HG03095 (cell line): ENCODE results near the gene NCF2.

ENCODE experiments used
- ATAC-seq: cut with Tn5 transposase; IDR thresholded peaks from one replicate; pipeline ENCODE4 v1.9.1; 2021; ENCODE audit warnings: moderate library complexity; ENCODE audit not compliant: unreplicated experiment

Gene NCF2

DNA sequence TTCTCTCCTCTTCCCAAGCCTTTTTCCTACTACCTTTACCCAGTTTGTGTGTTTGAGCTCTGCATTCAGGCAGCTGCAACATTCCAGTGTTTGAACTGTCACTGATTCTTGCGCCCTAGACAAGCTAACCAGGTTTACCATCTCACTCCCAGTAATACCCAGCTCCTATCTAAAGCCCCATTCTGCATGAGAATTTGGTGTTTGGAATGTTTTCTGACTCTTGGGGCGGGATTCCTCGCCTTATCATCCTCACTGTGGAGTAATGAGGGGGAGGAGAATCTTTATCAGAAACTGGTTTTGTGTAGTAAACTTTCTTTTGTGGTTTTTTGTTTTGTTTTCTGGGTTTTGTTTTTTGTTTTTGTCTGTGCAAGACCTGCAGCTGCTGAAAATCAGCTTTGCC, 36.5 kb downstream of the NCF2 start:
- no peak for ATAC-seq

DNA sequence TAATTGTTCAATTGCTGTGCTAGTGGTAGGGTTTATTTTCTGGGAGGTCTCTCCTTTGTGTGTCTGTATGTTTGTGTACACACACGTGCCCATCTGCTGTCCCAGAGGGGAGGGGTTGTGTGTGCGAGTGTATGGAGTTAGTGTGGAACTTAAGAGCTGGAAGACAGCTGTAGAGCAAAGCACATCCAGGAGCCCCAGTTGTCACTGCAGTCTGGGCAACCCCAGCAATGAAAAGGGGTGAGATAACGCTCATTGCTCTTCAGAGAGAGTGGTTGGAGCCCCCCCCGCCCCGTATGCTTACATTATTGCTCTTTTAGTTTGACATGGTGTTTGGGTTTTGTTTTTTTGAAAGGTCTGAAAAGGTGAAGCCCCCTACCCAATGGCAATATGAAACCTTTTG, 36.9 kb downstream of the NCF2 start:
- no peak for ATAC-seq

DNA sequence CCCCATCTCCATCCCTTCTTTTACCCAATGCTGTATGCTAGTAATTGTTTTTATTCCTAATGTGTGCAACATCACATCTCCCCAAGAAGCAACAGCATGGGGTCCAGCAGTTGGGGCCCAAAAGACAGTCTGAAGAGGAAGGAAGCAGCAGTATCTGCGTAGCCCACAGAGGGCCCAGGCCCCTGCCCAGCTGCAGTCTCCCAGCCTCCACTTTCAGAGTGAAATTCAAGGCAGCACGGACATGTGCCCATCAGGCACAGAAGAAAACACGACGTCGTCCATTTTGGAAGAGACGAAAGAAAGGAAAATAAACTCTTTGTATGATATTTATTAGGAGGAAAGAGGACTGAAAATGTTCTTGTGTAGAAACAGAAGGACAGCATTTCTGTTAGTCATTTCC, 37.4 kb downstream of the NCF2 start:
- no peak for ATAC-seq

DNA sequence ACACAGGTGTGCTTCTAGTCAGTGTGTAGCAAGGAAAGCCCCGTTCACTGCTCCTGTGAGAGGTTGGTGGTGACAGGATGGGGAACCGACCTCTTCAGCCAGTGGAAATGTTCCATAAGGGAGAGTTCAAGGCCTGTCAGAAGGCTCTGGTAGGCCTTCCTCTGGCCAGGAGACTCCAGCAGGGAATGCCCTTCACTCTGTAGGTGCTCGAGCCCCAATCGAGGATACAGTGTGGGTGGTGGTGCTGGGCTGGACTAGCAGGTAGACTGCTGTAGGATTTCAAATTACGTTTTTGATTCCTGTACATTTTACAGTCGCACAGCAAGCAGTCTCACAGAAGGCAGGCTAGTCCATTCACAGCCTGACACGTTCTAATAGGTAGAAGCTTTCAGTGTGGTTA, 37.8 kb downstream of the NCF2 start:
- no peak for ATAC-seq

DNA sequence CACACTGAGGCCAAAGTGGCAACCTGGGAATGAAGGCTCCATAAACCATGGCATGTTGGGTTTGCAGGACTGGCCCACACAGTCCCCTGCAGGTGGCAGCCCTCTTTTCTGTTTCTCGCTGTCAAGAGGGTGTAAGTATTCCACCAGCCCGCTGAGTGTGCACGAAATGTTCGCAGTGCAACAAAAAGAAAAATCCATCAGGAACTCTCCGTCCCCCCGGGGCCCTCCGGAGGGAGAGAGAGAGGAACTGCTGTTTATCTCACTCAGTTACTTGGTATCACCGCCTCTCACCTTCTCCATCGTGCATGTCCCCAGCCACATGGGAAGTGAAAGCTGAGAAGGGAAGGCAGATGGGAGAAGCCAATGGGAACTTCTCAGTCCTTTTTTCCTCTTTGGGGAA, 38.3 kb downstream of the NCF2 start:
- no peak for ATAC-seq

DNA sequence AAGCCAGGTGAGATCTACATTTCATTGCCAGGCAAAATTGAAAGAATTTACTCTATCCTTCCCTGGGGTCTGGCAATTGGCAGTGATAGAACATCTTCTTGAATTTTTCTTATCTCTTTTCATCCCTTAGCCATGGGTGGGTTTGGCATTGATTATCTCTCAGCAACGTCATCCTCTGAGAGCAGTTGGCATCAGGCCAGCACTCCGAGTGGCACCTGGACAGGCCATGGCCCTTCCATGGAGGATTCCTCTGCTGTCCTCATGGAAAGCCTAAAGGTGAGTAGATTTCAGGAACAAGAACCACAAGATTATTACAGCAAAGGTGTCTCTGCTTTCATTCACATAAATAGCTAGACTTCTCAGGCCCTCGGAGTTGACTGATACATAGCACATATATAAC, 39.3 kb downstream of the NCF2 start:
- ATAC-seq, result no peak

DNA sequence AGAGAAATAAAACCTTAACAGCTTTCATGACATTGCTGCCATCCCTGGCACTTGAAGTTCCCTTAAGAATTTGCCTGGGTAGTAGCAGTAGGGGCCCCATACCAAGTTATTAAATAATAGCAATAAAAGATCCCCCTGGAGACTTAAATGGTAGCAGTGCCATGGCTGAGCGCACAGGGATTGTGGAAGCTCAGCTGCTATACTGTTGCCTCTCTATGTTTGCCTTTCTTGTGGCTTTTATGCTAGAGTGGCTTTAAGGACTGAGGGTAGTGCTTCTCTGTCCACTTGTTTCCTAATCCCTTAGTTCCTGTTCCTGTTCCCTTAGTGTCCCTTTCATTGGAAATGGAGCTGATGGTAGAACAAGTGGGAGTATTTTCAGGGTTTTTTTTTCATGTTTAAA, 42.1 kb downstream of the NCF2 start:
- ATAC-seq, result no peak

DNA sequence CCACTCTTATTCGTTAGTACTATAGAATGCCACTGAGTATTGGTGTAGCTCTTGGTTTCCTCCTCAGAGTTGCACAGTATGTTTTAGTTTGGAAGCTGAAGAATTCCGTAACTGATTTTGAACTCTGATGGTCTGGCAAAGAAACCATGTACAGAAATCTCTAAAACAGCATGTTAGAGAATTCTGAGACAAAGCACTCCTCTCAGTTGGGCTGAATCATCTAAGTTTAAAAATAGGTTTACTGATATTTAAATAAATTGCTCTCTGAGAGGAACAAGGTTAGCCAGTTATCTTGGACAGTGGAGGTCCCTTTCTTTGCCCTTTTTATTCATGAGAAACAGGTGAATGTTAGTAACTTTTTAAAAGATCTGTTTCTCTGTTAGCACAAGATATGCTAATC, 43.8 kb downstream of the NCF2 start:
- ATAC-seq, result no peak

DNA sequence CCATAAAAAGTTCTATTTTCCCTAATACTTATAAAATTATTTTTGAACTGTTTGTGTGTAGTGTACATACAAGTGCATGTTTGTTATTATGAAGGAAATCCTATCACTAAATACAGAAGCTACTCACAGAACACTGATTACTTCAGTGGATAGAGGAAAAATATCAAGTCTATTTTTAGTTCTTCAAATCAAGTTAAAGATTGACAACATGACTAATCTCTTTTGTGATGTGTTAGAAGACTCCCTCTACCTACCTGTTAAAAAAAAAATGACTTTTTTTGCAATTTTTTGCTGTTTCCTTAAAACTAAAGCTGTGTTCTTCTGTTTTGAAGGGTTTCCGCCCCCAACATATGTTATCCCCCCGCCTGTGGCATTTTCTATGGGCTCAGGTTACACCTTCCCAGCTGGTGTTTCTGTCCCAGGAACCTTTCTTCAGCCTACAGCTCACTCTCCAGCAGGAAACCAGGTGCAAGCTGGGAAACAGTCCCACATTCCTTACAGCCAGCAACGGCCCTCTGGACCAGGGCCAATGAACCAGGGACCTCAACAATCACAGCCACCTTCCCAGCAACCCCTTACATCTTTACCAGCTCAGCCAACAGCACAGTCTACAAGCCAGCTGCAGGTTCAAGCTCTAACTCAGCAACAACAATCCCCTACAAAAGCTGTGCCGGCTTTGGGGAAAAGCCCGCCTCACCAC, 45.5 kb downstream of the NCF2 start:
- ATAC-seq, result no peak

DNA sequence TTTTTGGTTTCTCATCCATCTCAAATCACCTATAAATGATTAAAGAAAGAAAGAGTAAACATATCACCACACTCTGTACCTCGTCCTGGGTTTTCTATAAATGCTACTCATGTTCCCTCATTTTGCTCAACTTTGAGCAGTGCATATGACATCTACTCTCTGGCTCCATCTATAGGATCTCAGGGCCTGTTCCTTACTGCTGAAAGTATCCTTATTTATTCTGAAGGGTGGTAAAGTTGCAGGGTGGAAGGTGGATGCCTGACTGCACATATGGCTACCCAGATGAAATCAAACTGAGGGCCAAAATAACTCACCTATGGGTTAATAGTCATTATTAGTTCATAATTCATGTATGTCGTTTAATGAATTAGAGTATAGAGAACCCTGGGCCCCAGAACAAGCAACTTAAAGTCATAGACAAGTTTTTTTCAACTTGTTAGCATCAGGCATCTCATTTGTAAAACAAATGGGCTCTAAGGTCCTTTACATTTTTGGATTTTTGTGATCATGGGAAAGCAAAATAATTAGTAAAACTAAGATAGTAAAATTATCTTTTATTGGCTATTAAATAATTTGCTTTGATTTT, 46.5 kb downstream of the NCF2 start:
- ATAC-seq, result no peak

DNA sequence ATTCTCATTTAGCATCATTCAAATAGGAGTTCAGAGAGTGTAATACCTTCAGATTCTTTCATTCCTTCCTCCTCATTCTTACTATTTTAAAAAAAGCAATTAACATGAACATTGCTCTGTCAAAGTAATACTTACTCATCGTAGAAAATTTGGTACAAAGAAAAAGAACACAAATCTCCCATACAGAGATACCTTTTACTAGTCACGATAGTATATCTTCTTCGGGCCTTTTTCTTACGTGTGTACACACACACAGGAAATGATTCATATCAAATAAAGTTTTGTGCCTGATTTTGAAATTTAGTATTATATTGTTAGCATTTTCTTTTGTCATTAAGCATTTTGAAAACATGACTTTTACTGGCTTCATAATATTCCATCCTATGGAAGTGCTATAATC, 52.9 kb downstream of the NCF2 start:
- no peak for ATAC-seq

DNA sequence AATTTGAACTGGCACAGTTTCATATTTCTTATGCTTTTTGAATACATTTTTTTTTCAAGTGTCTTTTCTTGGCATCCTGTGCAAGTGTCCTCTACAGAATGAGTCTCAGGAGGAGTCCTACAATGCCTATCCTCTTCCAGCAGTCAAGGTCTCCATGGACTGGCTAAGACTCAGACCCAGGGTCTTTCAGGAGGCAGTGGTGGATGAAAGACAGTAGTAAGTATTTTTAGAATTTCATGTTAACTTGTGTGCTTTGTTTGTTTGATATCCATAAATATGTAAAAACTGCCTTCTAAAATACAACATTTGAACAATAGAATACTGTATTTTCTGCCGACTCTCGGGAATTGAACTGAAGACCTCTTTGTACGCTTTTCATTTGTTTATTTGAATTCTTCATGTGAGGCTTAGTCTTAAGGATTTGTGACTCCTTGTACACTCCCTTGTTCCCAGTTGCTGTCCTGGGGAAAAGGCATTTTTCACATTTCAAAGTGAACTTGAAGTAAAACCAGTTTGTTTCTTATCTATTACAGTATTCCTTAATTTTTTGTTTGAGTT, 56.6 kb downstream of the NCF2 start:
- ATAC-seq, result no peak

DNA sequence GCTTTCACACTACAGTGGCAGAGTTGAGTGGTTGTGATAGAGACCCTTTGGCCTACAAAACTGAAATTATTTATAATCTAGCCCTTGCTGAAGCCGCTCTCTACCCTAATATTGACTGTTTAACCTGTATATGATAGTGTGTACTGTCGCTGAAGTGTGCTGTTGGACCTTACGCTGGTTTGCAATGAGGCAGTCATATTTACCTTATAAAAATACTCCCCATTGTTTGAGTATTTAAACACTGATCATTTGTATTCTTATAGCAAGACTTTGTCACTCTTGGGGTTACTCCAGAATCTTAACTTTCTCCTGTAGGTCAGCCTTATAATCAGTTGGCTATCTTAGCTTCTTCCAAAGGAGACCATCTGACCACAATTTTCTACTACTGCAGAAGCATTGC, 61.7 kb downstream of the NCF2 start:
- ATAC-seq, result no peak

DNA sequence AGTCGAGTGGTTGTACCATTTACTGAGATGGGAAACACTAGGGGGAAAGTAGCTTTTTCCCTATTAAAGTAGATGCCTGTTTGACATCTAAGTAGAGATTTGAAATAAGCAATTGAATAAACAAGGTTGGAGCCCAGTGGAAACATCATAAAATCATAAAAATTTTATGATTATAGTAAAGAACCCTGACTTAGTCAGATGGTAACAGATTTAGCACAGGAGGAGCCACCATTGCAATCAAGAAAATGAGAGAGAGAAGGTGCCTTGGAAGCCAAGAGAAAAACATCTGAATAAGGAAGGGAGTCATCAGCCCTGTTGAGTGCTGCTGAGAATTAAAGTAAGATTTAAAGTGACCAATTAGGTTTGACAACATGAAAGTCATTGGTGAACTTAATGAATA, 68.2 kb downstream of the NCF2 start:
- no peak for ATAC-seq

DNA sequence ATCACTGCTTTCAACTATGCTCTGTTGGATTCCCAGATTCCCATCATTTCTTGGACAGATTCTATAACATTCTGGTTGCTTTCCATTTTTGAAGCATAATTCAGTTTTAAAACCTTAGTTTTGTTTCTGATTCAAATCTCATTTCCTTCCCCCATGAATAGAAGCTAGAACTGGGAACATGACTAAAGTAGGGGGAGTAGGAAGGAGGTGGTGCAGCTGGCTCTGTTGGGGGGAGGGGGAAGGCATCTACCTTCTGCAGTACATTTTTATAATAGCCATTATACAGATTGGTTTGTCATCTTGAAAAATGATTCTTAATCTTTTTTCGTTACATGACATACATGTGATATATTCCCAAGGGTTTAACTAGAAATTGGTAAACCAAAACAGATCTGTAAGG, 69.9 kb downstream of the NCF2 start:
- no peak for ATAC-seq

DNA sequence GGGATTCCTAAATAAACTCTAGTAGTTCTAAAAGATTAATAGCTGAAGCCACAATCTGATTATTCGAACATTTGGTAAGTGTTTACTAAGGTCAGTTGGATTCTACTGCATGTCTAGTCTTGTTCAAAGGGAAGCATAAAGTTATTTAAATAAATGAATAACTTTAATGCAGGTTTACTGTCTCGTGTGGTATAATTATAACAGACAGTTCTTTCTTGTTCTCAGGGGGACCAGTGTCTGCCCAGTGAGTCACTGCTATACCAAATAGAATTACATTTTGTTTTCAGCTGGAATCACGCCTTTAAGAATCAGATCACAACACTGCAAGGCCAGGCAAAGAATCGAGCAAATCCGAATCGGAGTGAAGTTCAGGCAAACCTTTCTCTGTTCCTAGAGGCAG, 72.9 kb downstream of the NCF2 start:
- ATAC-seq, result no peak

DNA sequence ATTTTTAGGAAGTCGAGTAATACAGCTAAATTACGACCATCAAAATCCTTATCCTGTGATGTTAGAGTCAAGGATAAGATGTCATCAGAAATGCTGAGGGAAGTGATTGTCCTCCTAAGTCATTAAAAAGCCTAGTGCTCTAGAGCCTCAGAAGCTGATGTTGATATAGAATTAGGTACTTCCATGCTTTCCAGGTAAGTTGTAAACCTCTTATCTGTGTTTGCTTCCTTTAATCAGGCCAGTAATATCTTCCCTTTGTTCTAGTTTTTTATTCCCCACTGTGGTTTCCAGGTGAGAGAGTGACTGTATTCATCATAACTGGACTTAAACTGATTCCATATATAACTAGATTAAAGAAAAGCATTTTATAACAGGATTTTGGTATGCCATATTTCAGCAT, 73.5 kb downstream of the NCF2 start:
- ATAC-seq, result no peak

DNA sequence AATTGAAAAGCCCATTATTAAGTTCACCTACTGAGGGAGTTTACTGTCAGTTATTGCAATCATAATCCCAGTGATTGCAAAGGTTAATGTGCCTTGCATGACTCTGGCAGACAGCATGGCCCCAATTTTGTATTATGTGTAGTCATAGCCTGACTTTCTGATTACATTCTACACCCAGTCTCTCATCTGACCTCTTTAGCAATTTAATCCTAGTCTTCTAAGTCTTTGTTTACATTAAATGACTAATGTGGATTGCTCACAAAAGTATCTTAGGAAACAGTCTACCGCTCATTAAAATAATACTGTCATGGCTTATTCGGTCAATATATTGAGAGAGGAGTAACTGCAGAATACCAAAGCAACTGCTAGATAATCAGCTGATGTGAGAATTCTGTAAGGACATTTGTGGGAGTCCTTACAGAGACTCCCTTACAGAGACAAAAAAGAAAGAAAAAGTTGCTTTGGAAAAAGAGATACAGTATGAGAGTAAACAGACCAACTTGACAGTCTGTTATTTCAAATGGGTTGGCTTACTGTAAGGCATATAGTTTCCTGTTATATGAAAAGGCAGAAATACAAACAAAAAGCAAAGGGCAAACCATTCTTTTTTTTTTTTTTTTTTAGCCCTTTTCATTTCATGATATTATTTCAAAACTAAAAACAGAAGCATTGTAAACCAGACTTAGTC, 75.1 kb downstream of the NCF2 start:
- ATAC-seq, result no peak

DNA sequence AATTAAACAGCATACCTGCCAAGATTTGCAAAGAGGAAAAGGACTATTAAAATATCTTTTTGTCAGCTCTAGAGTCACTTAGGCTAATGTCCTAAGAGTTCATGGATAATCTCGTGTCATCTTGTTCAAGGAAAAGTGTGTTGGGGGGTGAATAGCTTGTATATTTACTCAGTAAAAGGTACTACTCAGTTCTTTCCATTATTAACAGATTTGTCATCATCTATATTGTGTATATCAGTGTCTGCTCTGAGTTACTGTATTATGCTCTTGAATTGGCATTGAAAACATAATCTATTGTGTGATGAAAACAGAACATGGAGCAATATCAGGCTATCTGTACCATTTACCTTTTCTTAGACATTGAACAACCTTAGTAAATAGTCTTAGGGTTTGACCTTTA, 76.0 kb downstream of the NCF2 start:
- no peak for ATAC-seq

DNA sequence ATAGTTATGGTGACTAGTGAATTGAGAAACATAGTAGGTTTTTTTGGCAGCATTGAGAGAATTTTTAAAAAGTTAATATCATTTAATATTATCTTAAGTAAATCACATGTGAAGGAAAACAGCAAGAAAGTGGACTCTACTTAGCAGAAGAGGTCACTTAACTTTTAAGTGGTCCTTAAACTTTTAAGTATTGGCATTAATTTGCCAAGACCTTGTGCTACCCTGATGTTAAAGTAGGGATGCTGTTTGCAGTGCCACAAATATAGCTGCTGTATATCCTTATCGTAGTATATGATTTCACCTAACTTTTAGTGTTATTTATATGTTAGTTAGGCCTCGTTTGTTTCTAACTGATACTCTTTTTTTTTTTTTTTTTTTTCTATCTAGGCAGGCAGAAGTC, 77.8 kb downstream of the NCF2 start:
- ATAC-seq, result no peak

DNA sequence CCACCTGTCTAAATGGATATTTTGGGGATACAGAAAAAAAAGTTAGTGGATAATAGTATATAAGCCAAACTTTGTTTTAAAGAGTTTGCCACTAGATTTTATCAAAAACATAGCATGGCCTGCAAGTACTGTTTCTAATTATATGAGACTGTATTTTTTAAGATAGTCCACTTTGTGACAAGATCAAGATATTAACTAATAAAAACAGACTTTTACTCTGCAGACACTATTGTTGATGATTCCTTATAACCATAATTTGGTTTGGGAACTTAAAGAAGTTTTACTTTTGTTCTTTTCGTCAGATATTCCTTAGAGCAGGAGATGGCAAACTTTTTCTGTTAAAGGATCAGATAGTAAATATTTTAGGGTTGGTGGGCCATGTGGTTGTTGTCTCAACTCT, 81.6 kb downstream of the NCF2 start:
- ATAC-seq, result no peak

DNA sequence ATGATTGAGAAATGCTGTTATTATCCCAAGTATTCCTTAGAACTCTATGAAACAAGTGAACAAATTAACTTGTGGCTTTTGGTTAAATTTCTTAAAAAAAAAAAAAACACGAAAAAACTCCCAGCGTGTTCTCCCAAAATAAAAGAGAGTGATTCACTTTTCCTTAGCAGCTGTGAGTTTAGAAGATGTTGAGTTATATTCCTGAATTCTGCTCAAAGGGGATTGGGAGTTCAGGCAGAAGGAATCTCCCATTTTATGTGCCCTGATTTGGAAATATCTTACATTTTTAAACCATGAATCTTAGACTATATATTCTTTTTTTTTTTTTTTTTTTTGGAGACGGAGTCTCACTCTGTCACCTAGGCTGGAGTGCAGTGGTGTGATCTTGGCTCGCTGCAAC, 83.7 kb downstream of the NCF2 start:
- ATAC-seq, result no peak
